Stimulated activated CD4-positive, alpha-beta T cell treated with anti-CD3 and anti-CD28 coated beads, TNF-alpha, amount 100 ng/mL, for 24 hours (primary cell): ENCODE measurements around the gene IMMP2L.

Source experiments
- DNase-seq, 3 experiments: peaks; one replicate each; pipeline ENCODE4 v3.0.0-alpha.2; 2020; ENCODE audit warnings: low read depth in 3 of 3

IMMP2L gene

DNA sequence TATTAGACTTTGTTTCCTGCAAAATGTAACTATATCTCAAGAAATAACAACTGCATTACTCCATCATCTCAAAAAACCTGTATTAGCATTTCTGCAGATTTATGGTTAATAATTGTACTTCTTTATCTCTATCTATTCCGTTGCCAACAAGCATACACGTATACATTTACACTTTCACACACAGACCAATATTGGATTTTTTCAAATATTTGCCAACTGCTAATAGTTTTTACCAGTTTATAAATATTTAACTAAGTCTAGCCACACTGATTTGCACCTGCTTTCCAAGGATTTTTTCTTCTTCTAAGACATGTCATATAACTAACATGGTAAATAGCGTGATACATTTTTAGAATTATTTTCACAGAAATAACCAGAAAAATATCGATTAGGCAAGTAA, 459.2 kb downstream of the IMMP2L start:
- no peak for DNase-seq

DNA sequence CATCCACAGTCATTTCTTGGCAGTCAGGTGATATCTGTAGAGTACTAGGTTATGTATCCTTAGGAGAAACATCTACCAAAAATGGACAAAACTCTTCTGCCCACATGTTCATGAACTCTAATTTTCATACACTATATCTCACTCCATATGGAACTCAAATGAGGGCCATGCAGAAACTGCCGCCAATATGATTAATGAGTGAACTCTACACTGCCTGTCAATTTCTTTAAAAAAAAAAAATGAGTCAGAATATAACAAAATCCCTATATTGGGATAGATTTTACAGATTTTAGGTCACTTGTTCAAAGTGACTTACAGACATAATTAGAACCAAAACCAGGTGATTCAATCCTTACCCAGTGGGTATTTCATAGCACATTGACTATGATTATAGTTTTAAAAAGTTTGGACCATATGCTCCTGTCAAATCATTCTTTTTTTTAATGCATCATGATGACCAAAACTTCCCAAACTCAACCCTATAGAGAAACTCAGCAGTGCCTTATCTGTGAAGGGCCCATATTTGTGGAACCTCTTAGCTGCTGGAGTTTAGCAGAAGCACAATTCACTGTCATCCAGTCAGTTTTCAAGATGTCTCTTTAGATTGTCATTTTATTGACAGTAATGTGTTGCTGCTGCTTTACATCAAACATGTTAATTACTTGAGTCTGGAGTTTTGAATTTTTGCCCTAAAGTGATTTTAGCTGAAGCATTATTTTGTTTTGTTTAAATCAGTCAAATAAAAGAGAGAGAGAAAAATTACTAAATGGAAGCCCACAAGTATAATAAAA, 460.2 kb downstream of the IMMP2L start:
- DNase-seq: no peak

DNA sequence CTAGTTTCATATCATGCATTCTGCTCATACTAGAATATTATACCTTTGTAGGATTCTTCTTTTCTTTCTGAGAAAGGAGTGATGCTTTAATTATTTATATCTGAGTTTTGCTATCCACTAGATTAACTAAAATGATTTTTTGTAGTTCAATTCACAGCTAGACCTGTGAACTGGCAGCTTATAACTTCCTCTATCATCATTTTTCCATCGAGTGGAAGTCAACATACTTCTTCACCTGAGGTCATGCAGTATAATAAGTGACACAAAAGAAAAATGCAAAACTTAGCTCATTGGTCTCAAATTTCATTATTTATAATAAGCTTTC, 463.4 kb downstream of the IMMP2L start:
- no peak for DNase-seq

DNA sequence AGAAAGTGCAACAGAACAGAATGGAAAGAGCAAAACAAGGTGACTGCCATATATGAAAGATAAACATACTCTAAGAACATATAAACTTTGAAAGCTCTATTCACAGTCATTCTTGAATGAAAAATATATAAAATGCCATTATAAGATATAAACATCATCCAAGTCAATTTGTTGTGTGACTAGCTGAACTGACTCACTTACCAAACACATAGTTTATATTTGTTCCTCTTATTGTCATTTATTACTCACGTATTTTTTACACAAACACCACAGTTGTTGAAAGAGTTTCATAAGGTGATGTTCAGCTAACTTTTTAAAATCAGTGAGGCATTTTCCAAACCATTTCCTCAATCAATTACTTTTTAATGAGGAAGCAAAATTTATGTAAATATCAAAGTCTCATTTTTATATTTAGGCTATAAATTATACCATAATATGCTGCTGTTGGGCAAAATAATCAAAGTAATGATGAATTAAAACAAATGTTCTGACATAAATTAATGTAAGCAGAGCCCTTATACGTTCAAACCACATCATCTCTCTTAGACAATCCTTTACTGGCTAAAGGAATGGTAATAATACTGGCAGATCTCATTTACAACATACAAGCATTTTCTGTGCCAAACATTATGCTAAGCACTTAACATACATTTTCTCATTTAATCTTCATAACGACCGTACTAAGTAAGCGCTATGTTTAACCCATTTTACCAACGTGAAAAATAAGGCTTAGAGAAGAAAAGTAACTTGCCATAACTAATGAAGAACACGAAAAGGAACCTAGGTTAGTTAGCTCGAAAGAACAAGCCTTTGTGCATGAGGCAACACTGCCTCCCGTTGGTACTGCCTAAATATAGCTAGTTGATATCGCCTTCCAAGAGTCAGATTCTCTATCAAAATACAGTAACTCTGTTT, 464.0 kb downstream of the IMMP2L start:
- peak in 2 of 3 experiments; percentile 38 to 45 for DNase-seq

- no peak for DNase-seq
Observed at GRCh38 chr7:111096997-111097396, 465.3 kb downstream of the IMMP2L start.

GRCh38 chr7:111094419-111094818, 467.9 kb downstream of the IMMP2L start:
- no peak for DNase-seq

DNA sequence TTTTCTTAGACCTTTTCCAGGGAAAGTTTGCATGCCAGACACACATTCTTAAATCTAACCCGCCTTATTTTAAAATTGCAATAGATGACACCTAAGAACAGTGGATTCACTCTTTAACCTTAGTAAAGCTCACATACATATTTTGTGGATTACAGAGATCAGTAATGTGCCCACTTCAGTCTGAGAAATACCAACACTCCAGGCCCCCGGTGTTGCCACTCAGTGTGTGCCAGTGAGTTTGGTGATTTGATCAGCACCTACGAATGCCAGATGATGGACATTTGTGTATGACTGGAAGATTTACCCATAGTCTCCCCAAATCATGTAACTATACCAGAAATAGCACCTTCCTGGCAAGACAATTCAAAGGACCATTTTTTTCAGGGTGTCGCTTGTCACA, 468.8 kb downstream of the IMMP2L start:
- DNase-seq: no peak

- DNase-seq: no peak
Observed at GRCh38 chr7:111092406-111093236, 469.7 kb downstream of the IMMP2L start.

DNA sequence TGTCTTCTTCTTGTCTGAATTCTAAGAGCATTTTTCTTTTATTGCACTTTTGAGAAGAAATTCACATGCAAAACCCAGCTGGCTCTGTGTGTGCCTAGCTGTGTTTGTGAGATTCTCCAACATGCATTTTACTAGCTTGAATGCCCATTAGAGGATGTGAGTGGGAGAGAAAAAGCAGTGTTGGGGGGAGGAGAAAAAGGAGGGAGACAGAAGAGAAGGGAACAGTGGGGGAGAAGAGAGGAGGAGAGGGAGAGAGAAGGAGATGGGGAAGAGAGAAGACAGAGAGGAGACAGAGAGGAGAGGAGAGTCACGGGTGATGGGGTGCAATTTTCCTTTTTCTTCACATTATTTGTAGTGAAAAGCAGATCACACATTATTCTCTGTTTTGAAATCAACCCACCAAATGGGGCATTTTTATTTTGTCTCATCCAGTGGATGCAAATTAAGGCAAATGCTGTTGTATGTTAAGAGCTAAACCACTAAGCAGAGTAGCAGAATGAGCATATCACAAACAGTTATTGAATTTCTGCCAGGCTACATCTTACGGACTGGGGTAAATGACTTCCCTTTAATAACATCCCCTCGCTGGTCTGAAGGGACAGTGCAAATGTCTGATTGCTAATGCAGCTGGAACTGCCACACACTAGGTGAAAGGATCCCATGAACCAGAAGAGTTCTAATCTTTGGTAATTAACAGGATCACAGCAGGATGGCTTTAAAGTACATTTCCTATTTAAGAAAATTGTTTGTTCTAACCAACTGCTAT, 470.5 kb downstream of the IMMP2L start:
- DNase-seq: no peak

GRCh38 chr7:111090846-111091245, 471.4 kb downstream of the IMMP2L start, which contains the start of gene LRRN3:
Gene LRRN3 (plus strand): TSS chr7:111091127. CDS start chr7:111122773, 31,646 bp downstream.
- DNase-seq: peak in 2 of 3 experiments; percentile 25 to 35

DNA sequence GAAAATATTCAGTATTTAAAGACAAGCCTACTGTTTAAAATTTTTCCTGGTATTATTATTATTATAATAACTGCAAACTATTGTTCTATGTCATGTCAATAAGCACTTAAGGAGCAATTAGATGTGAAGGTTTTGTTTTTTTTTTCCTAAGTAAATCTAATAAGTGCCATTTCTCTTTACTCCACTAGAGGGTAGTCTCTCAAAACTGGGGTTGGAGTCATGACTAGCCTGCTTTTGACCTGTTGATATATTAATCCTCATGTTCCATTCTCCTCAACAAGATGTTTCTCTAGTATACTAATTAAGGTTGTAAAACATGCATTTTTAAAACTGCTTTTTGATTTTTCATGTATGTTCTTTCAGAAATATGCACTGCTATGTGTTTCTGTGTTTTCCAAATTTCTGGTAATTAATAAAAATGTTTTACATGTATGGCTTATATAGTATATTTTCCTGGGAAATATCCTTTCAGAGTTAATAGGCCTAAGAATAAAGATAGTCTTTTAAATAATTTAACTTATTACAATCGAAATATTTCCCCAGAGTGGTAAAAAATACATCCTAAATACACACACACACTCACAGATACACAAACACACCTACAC, 472.4 kb downstream of the IMMP2L start:
- no peak for DNase-seq

GRCh38 chr7:111088328-111088727, 474.0 kb downstream of the IMMP2L start:
- DNase-seq: no peak

GRCh38 chr7:111086532-111086931, 475.8 kb downstream of the IMMP2L start:
- DNase-seq: no peak

DNA sequence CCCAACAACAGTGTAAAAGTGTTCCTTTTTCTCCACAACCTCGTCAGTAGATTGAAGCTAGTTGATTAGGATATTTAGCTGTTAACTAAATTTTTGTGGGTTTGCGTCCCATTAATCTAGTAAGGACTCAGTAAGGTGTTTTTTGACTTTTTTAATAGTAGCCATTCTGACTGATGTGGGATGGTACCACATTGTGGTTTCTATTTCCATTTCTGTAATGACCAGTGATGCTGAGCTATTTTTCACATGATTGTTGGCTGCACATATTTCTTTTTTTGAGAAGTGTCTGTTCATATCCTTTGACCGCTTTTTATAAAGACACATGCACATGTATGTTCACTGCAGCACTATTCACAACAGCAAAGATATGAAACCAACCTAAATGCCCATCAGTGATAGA, 476.9 kb downstream of the IMMP2L start:
- DNase-seq: no peak

DNA sequence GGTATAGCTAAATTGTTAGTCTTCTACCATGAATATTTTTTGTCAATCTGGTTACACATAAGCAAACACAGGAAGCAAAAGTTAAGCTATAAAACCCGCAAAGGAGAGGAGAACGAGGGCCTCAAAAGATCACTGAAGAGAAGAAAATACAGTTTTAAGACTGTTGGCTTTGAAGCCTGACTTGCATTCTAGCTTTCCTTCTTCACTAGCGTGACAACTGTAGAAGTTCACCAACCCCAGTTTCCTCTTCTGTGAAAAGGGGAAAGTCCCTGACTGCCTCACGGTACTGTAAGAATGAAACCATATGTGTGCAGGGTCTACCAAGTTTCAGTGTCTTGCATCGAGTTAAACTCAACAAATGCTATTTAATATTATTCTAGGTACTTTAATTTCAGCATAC, 478.9 kb downstream of the IMMP2L start:
- peak in 2 of 3 experiments; percentile 17 to 58 for DNase-seq

DNA sequence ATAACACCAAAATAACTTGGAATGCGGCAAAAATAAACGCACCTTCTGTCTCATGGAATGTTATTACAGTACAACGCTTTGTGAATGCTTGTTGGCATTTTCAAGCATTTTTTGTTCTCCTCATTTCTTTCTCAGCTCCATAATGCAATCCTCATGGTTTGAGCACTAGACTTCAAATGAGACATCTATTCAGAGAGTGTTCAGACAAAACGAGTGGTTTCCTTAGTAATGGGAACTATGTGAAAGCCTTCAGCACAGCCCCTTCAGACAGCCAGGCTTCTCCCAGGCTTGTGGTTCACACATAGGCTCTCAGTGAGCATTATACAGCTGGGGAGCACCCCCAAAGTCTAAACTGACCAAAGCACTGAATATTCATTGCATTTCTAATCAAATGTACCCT, 479.9 kb downstream of the IMMP2L start:
- DNase-seq: no peak

DNA sequence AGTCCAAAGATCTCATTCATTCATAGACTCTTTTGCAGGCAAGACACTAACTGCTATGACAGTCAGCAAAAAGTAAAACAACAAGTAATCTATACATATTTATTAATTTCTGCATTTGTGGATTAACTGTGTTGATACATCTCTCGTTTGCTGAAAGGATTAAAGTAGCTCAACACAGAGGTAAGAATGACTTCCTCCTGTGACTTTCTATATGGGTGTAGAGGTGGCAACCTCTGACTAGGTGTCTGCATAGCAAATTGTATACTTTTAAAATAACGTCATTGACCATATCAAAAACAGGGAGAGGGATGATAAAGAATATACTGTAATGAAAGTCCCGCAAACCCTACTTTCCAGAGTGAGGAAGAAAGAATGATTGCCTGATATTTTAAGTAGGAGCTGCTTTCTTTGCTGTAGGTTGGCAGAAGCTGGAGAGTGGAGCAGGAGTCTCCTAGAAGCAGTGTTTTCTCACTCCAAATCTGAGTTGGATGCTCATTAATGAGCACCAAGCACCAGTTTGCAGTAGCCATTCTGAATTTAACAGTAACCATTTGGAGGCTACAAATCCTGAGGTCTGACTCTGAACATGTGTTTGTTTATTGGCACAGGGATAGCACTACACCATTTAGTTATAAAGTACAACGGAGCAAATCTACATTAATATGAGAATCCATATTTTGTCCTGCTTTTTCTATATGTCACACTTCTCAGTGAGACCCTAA, 480.6 kb downstream of the IMMP2L start:
- DNase-seq: no peak

GRCh38 chr7:111080495-111081105, 481.7 kb downstream of the IMMP2L start:
- no peak for DNase-seq

DNA sequence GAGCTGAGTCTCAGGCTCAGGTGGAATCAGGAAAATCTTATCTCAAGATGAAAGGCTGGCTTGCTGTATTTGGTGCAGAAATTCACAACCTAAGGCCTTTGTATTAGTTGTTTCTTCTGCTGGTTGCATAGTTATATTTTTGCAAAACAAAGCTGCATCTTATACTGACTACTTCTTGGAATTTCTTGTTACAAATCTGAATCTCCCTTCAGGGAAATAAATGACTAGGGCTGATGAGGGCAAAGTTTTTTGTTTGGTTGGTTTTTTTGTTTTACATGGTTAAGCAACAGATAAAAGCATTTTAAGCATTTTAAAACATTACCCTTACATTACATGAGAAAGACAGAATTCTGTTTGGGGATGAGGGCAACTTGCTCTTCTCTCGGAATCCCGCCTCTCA, 485.3 kb downstream of the IMMP2L start:
- no peak for DNase-seq

DNA sequence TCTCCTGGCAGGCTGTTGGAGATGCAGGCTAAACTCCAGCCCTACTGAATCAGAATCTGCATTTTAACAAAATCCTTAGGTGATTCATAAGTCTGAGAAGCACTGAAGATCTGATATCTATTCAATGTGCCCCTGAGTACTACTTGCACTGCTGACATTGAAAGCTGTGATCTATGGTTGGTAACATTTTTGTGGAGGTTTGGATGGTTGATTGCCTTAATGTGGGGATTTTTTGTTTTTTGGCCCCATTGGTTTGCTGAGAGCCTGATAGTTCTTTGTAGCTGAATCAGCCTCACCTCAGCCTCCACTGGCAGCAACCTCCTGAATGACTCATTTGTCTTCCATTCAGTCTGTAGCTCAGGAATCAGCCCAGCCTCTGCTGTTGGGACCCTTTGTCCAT, 486.1 kb downstream of the IMMP2L start:
- DNase-seq: peak in 1 of 3 experiments; percentile 41
